Mucosa of rectum (tissue), 2 donors: ENCODE data around the gene IRF8.
A peak's percentile ranks its signal among the peaks of the same experiment; 100 is the strongest.
"Not testable (repeated sequence)": the region's sequence is repeated elsewhere in the genome, so short reads cannot be mapped to it uniquely, and the experiment has no call there.

Source experiments
- H3K27ac ChIP-seq, 2 donors: one replicate each; pipeline ENCODE4 v1.7.0; 2013; ENCODE audit warnings: inconsistent platforms in 2 of 2, low read depth in 2 of 2, low read length in 2 of 2
- H3K27me3 ChIP-seq, 2 donors: one replicate each; pipeline ENCODE4 v1.7.0; 2013; ENCODE audit warnings: low read length in 2 of 2; ENCODE audit not compliant: control insufficient read depth in 2 of 2, insufficient read depth in 2 of 2
- H3K36me3 ChIP-seq, 2 donors: one replicate each; pipeline ENCODE4 v1.7.0; 2013; ENCODE audit warnings: low read length in 2 of 2; ENCODE audit not compliant: control insufficient read depth in 2 of 2, insufficient read depth in 2 of 2
- H3K4me1 ChIP-seq, 2 donors: one replicate each; pipeline ENCODE4 v1.7.0; 2013; ENCODE audit warnings: low read length in 2 of 2, mild to moderate bottlenecking in 1 of 2; ENCODE audit not compliant: control insufficient read depth in 2 of 2, insufficient read depth in 2 of 2
- H3K4me3 ChIP-seq, 2 donors: one replicate each; pipeline ENCODE4 v1.7.0; 2013; ENCODE audit warnings: low read length in 2 of 2
- H3K9ac ChIP-seq, 2 donors: one replicate each; pipeline ENCODE4 v1.7.0; 2013; ENCODE audit warnings: low read length in 2 of 2, low read depth in 1 of 2, mild to moderate bottlenecking in 1 of 2
- H3K9me3 ChIP-seq, 2 donors: one replicate each; pipeline ENCODE4 v1.7.0; 2013; ENCODE audit warnings: low read length in 2 of 2; ENCODE audit not compliant: control insufficient read depth in 2 of 2
- donor health status: healthy.
- donor health status: Normal muscosa, but diverticular disease.

Gene IRF8

GRCh38 chr16:85903559-85903958, 4.6 kb downstream of the IRF8 start:
- peaks cover 0 to 2% of the 10 kb centered on the region in 2 donors for H3K27me3 ChIP-seq
- H3K4me3 ChIP-seq: peak overlapping the region in 1 of 2 donors; percentile 87
- no peak overlapping the region for H3K9ac ChIP-seq
- peaks cover 23 to 32% of the 10 kb centered on the region in 2 donors for H3K36me3 ChIP-seq
- no peaks in the 10 kb centered on the region for H3K9me3 ChIP-seq
- peak overlapping the region; percentile 11 to 16 for H3K27ac ChIP-seq
- H3K4me1 ChIP-seq: peaks cover 12 to 17% of the 10 kb centered on the region in 2 donors

- Histone ChIP-seq H3K4me1 (peaks cover 12 to 21% of the 10 kb centered on the region in 2 donors), H3K27ac (no peak overlapping the region), H3K4me3 (no peak overlapping the region), H3K9me3 (no peaks in the 10 kb centered on the region), H3K36me3 (peaks cover 38 to 47% of the 10 kb centered on the region in 2 donors), H3K27me3 (peaks cover 0 to 2% of the 10 kb centered on the region in 2 donors), H3K9ac (no peak overlapping the region)
Measured at GRCh38 chr16:85905110-85906095, 6.4 kb downstream of the IRF8 start.

DNA sequence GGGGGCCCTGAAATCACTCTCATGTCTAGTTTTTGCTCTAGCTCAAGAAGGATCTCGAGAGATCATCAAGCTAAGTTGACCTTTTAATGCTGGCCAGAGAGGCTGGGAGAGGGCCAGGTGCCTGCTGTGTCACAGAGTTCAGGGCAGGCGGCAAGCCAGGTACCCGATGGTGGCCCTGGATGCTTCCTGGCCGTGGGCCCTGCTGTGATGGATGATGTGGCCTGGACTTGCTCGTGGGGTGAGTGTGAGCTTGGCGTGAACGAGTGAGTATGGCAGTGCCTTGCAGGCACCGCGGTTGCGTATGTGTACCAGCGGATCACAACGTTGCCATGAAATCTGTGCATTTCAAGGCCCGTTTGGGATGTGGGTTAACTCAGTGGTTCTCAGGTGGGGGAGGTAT, 7.4 kb downstream of the IRF8 start:
- H3K27me3 ChIP-seq: peaks cover 0 to 2% of the 10 kb centered on the region in 2 donors
- peaks cover 39 to 56% of the 10 kb centered on the region in 2 donors for H3K36me3 ChIP-seq
- peaks cover 9 to 21% of the 10 kb centered on the region in 2 donors for H3K4me1 ChIP-seq
- H3K9ac ChIP-seq: no peak overlapping the region
- no peak overlapping the region for H3K4me3 ChIP-seq
- H3K27ac ChIP-seq: no peak overlapping the region
- no peaks in the 10 kb centered on the region for H3K9me3 ChIP-seq

DNA sequence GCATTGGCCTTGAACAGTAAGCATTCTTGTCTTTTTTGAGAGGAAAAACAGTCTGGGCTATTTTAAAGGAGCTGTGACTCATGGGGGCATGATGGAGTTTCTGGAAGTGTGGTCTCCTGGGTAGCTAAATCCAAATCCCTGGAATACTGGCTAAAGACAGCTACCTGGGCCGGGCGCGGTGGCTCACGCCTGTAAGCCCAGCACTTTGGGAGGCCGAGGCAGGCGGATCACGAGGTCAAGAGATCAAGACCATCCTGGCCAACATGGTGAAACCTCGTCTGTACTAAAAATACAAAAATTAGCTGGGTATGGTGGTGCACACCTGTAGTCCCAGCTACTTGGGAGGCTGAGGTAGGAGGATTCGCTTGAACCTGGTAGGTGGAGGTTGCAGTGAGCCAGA, 8.3 kb downstream of the IRF8 start:
- not testable (repeated sequence) for H3K4me3 ChIP-seq, H3K9me3 ChIP-seq, H3K27me3 ChIP-seq, H3K9ac ChIP-seq, H3K27ac ChIP-seq
- peaks cover 10 to 20% of the 10 kb centered on the region in 2 donors for H3K4me1 ChIP-seq
- H3K36me3 ChIP-seq: peaks cover 43 to 64% of the 10 kb centered on the region in 2 donors

GRCh38 chr16:85908444-85908843, 9.5 kb downstream of the IRF8 start:
- H3K27me3 ChIP-seq: peaks cover 0 to 2% of the 10 kb centered on the region in 2 donors
- H3K4me3 ChIP-seq: no peak overlapping the region
- peak overlapping the region; percentile 30 to 54 for H3K27ac ChIP-seq
- H3K9ac ChIP-seq: no peak overlapping the region
- peaks cover 43 to 63% of the 10 kb centered on the region in 2 donors for H3K36me3 ChIP-seq
- H3K9me3 ChIP-seq: no peaks in the 10 kb centered on the region
- H3K4me1 ChIP-seq: peaks cover 5 to 19% of the 10 kb centered on the region in 2 donors

GRCh38 chr16:85908889-85909589, 10.1 kb downstream of the IRF8 start:
- peaks cover 5 to 14% of the 10 kb centered on the region in 2 donors for H3K4me1 ChIP-seq
- no peak overlapping the region for H3K4me3 ChIP-seq
- H3K36me3 ChIP-seq: peaks cover 37 to 62% of the 10 kb centered on the region in 2 donors
- H3K9me3 ChIP-seq: no peaks in the 10 kb centered on the region
- H3K9ac ChIP-seq: no peak overlapping the region
- peak overlapping the region; percentile 30 to 54 for H3K27ac ChIP-seq
- no peaks in the 10 kb centered on the region for H3K27me3 ChIP-seq

- Histone ChIP-seq H3K36me3 (peaks cover 37 to 62% of the 10 kb centered on the region in 2 donors), H3K27ac (peak overlapping the region in 1 of 2 donors; percentile 54), H3K4me1 (peaks cover 5 to 10% of the 10 kb centered on the region in 2 donors), H3K9me3 (no peaks in the 10 kb centered on the region), H3K27me3 (no peaks in the 10 kb centered on the region), H3K9ac (no peak overlapping the region), H3K4me3 (no peak overlapping the region)
Measured at GRCh38 chr16:85909932-85910853, 11.2 kb downstream of the IRF8 start.

DNA sequence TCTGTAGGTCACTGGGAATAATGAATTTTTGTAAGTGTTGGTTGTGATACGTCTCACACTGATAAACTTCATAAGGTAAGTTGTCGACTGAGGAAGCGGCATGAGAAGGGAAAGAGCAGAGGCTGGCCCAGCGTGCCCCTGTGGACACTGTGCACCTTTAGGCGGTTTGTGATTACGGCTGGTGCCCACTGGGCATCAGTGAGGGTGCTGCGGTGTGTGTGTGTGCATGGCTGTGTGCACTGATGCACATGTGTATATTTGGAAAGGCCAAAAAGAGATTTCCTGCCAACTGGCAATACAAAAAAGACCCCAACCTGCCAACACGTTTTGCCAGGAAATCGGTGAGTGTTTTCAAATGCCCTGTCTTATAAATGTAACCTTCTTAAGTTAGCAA, 11.9 kb downstream of the IRF8 start:
- H3K4me1 ChIP-seq: peaks cover 10 to 14% of the 10 kb centered on the region in 2 donors
- H3K9ac ChIP-seq: no peak overlapping the region
- H3K36me3 ChIP-seq: peaks cover 34 to 58% of the 10 kb centered on the region in 2 donors
- no peaks in the 10 kb centered on the region for H3K9me3 ChIP-seq
- H3K4me3 ChIP-seq: no peak overlapping the region
- H3K27me3 ChIP-seq: no peaks in the 10 kb centered on the region
- peak overlapping the region in 1 of 2 donors; percentile 6 for H3K27ac ChIP-seq

- Histone ChIP-seq H3K27me3 (no peaks in the 10 kb centered on the region), H3K4me1 (peaks cover 15 to 20% of the 10 kb centered on the region in 2 donors), H3K9ac (no peak overlapping the region), H3K9me3 (no peaks in the 10 kb centered on the region), H3K27ac (no peak overlapping the region), H3K4me3 (no peak overlapping the region), H3K36me3 (peaks cover 33 to 58% of the 10 kb centered on the region in 2 donors)
Measured at GRCh38 chr16:85911251-85911930, 12.4 kb downstream of the IRF8 start.
